OCI-LY1 (cell line): Measurements from ENCODE around the gene PIR.

ENCODE experiments used
- H2AFZ ChIP-seq: fragments of 200-600 bp; sonication (generic), shearing (Covaris generic); 2 replicates; pipeline ENCODE4 v1.6.0; 2014; ENCODE audit warnings: antibody characterized with exemption, mild to moderate bottlenecking, low read length
- H3F3A ChIP-seq: fragments of 200-600 bp; sonication (generic), shearing (Covaris generic); 2 replicates; pipeline ENCODE4 v1.6.0; 2014; ENCODE audit warnings: mild to moderate bottlenecking, antibody characterized with exemption, low read length, moderate library complexity; ENCODE audit not compliant: insufficient read depth
- H3K27ac ChIP-seq: fragments of 200-600 bp; sonication (generic); 2 replicates; pipeline ENCODE4 v1.5.1; 2014; ENCODE audit warnings: low read length, mixed run types, mild to moderate bottlenecking, low read depth; ENCODE audit not compliant: poor library complexity, severe bottlenecking
- H3K27me3 ChIP-seq: fragments of 200-600 bp; sonication (generic); 2 replicates; pipeline ENCODE4 v1.6.0; 2014; ENCODE audit warnings: antibody characterized with exemption, mild to moderate bottlenecking, low read length, moderate library complexity; ENCODE audit not compliant: insufficient read depth
- H3K36me3 ChIP-seq: fragments of 200-600 bp; sonication (generic); 2 replicates; pipeline ENCODE4 v1.6.1; 2014; ENCODE audit warnings: mild to moderate bottlenecking, antibody characterized with exemption, low read length, moderate library complexity, mixed read lengths; ENCODE audit not compliant: insufficient read depth
- H3K4me1 ChIP-seq: fragments of 200-600 bp; sonication (generic); 2 replicates; pipeline ENCODE4 v1.5.1; 2014; ENCODE audit warnings: mild to moderate bottlenecking, low read length, moderate library complexity; ENCODE audit not compliant: insufficient read depth, severe bottlenecking
- H3K4me2 ChIP-seq: fragments of 200-600 bp; sonication (generic), shearing (Covaris generic); 2 replicates; pipeline ENCODE4 v1.6.1; 2014; ENCODE audit warnings: low read length
- H3K4me3 ChIP-seq: fragments of 200-600 bp; sonication (generic); 2 replicates; pipeline ENCODE4 v1.5.1; 2014; ENCODE audit warnings: low read length, low read depth, mild to moderate bottlenecking, mixed read lengths; ENCODE audit not compliant: poor library complexity, severe bottlenecking
- H3K79me2 ChIP-seq: fragments of 200-600 bp; shearing (Covaris generic); 2 replicates; pipeline ENCODE4 v1.6.1; 2016; ENCODE audit warnings: mixed run types, low read length, mixed read lengths; ENCODE audit not compliant: insufficient read depth
- H3K9ac ChIP-seq: fragments of 200-600 bp; sonication (generic), shearing (Covaris generic); 2 replicates; pipeline ENCODE4 v1.6.1; 2014; ENCODE audit warnings: mild to moderate bottlenecking, low read length, mixed read lengths
- H3K9me2 ChIP-seq: fragments of 200-600 bp; sonication (generic), shearing (Covaris generic); 2 replicates; pipeline ENCODE4 v1.6.1; 2014; ENCODE audit warnings: low read depth, mild to moderate bottlenecking, low read length, mixed read lengths
- H3K9me3 ChIP-seq: fragments of 200-600 bp; shearing (Covaris generic); 2 replicates; pipeline ENCODE4 v1.6.1; 2014; ENCODE audit warnings: low read length, mixed read lengths
- H4K20me1 ChIP-seq: fragments of 200-600 bp; sonication (generic), shearing (Covaris generic); 2 replicates; pipeline ENCODE4 v1.6.0; 2016; ENCODE audit warnings: mild to moderate bottlenecking, low read length; ENCODE audit not compliant: insufficient read depth
- EZH2 ChIP-seq: fragments of 200-600 bp; sonication (generic), shearing (Covaris generic); IDR thresholded peaks from 2 replicates; pipeline ENCODE4 v1.8.0; 2017; ENCODE audit warnings: borderline replicate concordance, mixed run types, mild to moderate bottlenecking, antibody characterized with exemption, low read length, moderate library complexity, mixed read lengths
- TF ChIP-seq, protein P1 (sequence below): fragments of 200-600 bp; sonication (generic), shearing (Covaris generic); IDR thresholded peaks from 2 replicates; pipeline ENCODE4 v1.5.1; 2017; ENCODE audit warnings: mild to moderate bottlenecking, antibody characterized with exemption, low read length, moderate library complexity, mixed read lengths

Gene PIR

DNA sequence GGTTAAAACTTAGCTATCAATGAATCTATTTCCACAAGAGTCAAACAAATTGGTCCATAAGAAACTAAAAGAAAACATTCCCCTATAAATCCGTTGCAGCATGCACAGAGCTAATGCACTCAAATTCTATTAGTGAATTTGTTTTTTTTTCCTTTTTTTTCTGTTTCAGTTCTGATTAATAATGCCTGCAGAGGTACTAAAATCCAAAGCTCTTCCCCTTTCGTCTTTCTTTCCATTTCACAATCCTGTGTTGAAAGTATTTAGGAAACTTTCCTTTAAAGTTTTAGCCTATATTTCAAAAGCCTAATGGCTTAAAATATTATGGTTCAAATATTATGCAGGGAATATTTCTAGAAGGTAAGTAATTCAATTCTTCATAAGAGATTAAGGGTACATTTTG, 63.1 kb downstream of the PIR start:
- Histone ChIP-seq H3K9ac (no peak overlapping the region), H2AFZ (no peak overlapping the region), H3F3A (no peaks in the 10 kb centered on the region), H3K9me2 (no peaks in the 10 kb centered on the region), H3K9me3 (no peaks in the 10 kb centered on the region), H4K20me1 (no peaks in the 10 kb centered on the region), H3K4me3 (no peak overlapping the region), H3K27me3 (no peaks in the 10 kb centered on the region), H3K4me1 (no peaks in the 10 kb centered on the region), H3K4me2 (no peak overlapping the region), H3K79me2 (no peaks in the 10 kb centered on the region), H3K36me3 (no peaks in the 10 kb centered on the region), H3K27ac (no peak overlapping the region)
- TF ChIP-seq, protein P1, sequence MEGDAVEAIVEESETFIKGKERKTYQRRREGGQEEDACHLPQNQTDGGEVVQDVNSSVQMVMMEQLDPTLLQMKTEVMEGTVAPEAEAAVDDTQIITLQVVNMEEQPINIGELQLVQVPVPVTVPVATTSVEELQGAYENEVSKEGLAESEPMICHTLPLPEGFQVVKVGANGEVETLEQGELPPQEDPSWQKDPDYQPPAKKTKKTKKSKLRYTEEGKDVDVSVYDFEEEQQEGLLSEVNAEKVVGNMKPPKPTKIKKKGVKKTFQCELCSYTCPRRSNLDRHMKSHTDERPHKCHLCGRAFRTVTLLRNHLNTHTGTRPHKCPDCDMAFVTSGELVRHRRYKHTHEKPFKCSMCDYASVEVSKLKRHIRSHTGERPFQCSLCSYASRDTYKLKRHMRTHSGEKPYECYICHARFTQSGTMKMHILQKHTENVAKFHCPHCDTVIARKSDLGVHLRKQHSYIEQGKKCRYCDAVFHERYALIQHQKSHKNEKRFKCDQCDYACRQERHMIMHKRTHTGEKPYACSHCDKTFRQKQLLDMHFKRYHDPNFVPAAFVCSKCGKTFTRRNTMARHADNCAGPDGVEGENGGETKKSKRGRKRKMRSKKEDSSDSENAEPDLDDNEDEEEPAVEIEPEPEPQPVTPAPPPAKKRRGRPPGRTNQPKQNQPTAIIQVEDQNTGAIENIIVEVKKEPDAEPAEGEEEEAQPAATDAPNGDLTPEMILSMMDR: no peak
- TF ChIP-seq EZH2: no peak

DNA sequence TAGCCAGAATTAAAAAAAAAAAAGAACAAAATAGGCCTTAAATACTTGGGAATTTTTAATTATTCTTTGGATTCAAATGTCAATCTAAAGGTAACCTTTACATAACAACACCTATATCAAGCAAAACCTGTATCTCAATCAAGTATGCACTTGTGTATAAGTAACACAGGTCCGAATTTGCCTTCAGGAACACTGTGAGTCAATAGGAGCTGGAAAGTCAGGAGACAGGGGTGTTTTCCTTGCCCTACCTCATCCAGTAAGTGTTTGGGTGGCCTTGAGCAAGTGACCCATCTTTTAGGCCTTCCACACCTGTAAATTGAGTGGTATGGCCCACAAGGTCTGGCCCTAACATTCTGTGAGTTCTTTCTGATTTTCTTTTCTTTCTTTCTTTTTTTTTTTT, 68.1 kb downstream of the PIR start:
- Histone ChIP-seq H4K20me1 (no peaks in the 10 kb centered on the region), H3K4me3 (no peak overlapping the region), H3K27ac (no peak overlapping the region), H3K27me3 (no peaks in the 10 kb centered on the region), H3F3A (no peaks in the 10 kb centered on the region), H3K9me2 (no peaks in the 10 kb centered on the region), H3K4me2 (no peak overlapping the region), H3K36me3 (no peaks in the 10 kb centered on the region), H3K4me1 (no peaks in the 10 kb centered on the region), H3K9me3 (no peaks in the 10 kb centered on the region), H3K79me2 (no peaks in the 10 kb centered on the region), H2AFZ (no peak overlapping the region), H3K9ac (no peak overlapping the region)
- TF ChIP-seq, protein P1: no peak
- no peak for TF ChIP-seq EZH2

DNA sequence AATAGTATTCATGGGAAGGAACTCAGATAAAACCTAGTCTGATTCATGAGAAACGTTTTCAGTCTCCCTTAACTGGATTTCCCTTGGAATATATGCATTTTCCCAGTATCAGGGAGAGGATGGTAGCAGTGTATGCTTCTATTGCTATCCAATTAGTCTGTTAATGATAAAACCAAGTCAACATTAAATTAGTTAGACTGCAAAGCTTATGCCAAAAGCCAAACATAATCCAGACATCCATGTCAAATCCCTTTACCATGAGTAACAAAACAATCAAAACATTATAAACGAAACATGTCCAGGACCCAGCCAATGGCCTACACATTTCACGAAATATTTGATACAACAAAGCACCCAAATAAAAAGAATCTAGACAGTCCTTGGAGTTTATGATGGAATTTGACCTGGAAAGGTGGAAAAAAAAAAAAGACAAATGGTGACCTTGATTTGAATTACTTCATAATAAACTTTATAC, 74.4 kb downstream of the PIR start:
- H3K79me2 ChIP-seq: no peaks in the 10 kb centered on the region
- H3K9ac ChIP-seq: no peak overlapping the region
- TF ChIP-seq EZH2: no peak
- TF ChIP-seq, protein P1: no peak
- H3K27me3 ChIP-seq: no peaks in the 10 kb centered on the region
- H2AFZ ChIP-seq: no peak overlapping the region
- H3F3A ChIP-seq: no peaks in the 10 kb centered on the region
- no peak overlapping the region for H3K4me3 ChIP-seq
- no peaks in the 10 kb centered on the region for H3K4me1 ChIP-seq
- H3K9me2 ChIP-seq: no peaks in the 10 kb centered on the region
- H3K9me3 ChIP-seq: no peaks in the 10 kb centered on the region
- H3K36me3 ChIP-seq: no peaks in the 10 kb centered on the region
- no peak overlapping the region for H3K27ac ChIP-seq
- no peak overlapping the region for H3K4me2 ChIP-seq
- H4K20me1 ChIP-seq: no peaks in the 10 kb centered on the region
